Iris pigment epithelial cell (primary cell): ENCODE measurements around the gene ZNF860.

ENCODE experiments used
- DNase-seq: peaks from one replicate; pipeline ENCODE4 v3.0.0-alpha.2; 2011; ENCODE audit warnings: low read depth

The ZNF860 gene

DNA sequence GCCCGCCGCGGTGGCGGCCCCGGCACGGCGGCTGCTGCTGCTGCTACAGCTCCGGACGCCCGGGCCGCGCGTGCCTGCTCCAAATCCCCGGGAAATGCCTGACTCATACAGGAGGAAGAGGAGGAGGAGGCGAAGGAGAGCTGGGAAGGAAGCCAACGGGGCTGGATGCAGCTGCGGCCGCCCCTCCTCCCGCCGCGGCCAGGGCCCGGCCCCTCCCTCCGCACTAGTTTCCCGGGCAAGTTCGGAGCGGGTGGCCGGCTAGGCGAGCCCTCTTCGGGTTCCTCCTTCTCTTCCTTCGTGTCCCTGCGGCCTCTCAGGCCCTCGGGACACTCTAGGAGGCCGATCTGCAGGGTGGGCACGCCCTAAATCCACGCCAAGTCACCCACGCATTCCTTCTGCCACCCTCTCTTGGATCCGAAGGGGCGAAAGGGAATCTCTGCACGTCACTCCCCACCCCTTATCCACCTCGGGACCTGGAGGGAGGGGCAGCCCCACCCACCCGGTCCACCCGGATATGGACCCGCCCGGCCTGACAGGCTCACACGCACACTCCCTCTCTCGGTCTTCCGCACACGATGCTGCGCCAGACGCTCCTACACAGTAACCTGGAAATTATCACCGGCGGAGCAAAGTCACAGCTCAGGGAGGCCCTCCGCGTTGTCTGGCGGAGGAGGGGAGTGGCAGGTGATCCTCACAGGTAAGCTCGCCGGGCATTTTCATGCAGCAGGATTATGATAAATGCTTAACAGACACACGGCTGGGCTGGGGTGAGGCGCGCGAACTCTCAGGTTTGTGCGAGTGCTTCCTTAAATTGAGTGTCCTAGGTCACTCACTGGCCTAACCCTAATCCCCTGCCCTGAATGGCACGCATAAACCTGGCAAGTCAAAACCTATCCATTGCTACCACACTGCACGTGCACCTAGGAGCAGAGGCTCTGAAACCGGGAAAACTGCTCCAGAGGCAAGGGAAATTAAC, at the start of gene ZNF860, which contains the start of gene OSBPL10:
ZNF860 (plus strand) TSS at position 545 of the 976 bp plus-strand sequence. CDS start 7,330 bp downstream, outside the sequence.
OSBPL10 (minus strand) TSS at position 57 of the 976 bp plus-strand sequence. CDS start 83 bp downstream, outside the sequence.
- DNase-seq, result peak; percentile 94

DNA sequence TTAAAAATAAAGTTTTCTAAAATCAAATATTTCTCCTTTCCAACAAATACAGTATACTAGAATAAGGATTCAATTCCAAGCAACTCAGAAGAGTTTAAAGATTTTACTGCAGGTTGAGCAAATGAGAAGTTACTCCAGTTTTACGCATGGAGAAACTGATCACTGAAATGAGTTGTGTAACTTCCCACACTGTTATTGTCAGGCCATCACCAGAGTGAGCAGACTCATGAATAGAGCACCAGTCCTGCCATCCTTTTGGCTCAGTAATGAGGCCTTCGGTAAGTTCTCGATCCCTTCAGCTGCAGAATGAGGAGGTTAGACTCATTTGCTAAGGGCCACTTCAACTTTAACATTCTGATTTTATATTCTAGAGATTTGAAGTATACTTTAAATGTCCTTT, 48.6 kb upstream of the ZNF860 start:
- no peak for DNase-seq

DNA sequence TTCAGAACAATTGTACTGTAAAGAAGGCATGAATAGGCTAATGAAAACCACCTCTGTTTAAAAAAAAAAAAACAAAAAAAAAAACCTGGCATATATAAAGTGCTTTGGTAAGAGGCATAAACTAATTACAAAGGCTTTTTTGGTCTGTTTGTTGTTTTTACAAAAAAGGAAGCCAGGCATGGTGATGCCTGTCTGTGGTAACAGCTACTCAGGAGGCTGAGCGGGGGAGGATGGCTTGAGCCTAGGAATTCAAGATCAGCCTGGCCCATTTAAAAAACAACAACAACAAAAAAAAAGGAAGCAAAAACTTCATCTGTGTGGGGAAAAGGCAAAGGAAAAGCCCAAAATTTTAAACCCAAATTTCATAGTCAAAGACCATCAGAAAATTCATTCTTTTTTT, 47.5 kb upstream of the ZNF860 start:
- DNase-seq, result peak; percentile 43

DNA sequence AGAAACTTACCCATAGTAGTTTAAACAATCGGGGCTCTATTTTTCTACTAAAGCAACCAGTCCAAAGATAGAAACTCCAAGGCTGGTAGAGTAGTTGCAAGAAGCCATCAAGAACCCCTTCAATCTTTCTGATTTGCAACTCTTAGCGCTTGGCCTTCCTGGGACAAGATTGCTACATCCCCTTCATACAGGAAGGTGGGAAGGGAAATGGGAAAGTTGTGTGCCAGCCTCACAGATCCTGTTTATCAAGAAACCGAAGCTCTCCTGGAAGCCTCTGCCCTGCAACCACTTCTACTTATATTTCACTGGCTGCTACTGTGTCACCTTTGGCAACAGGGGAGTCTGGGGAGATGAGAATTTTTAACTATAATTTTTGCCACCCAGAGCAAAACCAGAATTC, 46.7 kb upstream of the ZNF860 start:
- DNase-seq, result no peak

DNA sequence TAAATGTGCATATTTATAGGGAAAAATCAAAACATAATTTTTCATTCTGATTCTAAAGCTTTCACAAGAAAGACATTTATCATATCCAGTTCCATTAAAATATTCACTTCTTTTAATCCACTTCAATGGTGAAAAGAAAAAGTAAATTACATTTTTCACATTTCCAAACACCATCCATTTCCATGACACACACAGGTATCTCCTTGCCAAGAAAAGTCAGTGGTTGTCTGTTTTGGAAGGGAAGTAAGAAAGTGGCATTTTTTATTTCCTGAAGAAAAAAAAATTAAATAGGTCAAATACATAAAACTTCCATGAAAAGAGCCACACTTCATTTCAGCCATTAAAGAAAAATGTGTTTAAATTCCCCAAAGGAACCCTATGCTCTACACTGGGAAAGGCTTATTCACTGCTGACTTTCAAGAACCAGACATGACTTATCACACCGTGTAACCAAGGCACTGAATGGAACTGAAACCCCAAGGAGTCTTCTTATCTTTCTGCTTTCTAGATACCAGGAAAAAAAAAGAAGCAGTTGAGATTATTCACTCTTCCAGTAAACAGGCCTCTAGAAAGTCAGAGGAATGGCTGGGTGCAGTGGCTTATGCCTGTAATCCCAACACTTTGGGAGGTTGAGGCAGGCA, 45.0 kb upstream of the ZNF860 start:
- peak; percentile 67 for DNase-seq

DNA sequence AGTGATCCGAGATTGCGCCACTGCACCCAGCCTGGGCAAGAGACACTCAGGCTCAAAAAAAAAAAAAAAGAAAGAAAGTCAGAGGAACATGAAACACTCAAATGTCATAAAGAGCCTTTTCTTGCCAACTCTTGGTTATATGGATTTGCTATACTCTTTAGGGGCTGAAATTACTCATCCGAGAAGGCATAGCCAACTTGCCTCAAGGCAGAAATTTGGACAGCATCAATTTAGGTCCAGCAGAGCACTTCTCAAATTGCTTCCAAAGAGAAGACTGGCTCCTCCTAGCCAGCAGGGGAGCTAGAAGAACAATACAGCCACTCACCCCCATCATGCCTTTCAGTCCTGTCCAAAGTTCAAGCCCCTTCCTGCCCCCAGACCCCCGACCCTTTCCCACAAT, 44.3 kb upstream of the ZNF860 start:
- no peak for DNase-seq

DNA sequence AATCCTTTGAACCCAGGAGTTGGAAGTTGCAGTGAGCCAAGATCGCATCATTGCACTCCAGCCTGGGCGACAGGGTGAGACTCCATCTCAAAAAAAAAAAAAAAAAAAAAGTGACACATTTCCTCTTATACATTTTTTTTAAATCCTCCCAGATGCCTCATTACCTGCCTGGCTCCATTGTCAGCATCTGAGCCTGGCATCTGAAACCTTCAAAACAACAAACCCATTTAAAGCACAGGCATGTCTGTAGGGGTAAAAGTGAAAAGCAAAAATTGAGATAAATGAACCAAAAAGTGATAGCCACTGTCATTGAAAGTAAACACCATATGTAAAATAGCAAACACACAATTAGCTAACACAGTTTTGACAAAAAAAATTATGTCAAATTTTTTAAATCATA, 39.1 kb upstream of the ZNF860 start:
- DNase-seq, result no peak

DNA sequence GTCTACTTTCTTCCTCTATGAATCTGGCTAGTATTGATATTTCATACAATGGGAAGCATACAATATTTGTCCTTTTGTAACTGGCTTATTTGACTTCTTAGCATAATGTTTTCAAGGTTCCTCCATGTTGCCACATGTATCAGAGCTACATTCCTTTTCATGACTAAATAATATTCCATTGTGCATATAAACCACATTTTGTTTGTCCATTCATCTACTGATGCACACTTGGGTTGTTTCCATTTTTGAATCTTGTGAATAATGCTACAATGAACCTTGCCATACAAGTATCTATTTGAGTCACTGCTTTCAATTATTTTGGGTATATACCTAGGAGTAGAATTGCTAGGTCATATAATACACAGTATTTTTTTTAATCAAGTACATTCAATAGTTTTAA, 38.5 kb upstream of the ZNF860 start:
- DNase-seq, result no peak

DNA sequence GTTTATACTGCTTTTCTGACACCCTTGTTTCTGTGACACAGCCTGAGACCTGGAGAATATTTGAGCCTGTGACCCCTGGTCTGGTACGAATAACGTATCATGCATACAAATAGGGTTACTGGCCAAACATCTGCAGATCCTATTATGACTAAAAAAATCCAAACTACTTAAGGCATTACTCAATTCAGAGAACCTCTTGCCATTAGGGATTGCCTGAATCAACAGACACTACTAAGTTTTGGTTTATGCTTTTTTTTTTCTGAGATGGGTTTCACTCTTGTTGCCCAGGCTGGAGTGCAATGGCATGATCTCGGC, 35.9 kb upstream of the ZNF860 start:
- DNase-seq, result peak; percentile 55

DNA sequence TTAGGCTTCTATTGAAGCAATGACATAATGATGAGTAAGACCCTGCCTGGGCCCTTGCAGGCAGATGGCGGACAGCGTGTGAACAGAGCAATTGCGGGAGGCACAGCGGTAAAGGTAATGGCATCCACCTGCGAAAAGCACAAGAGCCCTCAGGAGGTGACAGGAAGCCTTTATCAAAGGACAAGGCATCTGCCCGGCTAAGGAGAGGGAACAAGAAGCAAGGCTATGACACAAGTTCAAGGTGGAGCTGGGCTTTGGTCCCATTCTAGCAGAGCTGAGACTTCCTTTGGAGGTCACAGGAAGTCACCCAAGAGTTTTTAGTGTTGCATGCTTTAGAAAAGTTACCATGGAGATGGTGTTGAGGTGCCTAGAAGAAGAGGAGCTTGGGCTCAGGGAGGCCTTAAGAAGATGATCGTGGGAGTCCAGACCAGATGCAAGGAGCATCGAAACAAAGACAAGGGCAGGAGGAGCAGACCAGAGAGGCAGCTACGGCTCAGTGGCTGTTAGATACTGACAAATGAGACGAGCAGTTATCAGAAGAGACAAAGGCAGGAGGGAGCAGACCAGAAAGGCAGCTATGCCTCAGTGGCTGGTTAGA, 35.0 kb upstream of the ZNF860 start:
- DNase-seq, result no peak

DNA sequence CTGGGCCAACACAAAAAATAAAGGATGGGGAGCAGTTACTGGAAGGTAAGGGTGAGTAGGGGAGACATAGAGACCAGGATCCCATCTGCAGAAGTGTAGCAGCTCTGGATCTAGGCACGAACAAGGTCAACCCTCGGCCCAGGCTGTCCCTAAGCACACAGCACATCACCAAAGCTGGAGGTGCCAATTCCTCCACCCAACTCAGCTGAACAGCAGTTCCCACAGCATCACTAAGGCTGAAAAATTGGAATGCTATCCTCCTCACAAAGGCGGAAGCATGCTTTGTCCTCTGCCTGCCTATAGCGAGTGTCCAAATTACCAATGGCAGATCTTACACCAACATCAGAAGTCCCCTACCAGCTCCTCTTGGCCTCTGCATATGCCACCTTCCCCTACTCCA, 34.4 kb upstream of the ZNF860 start:
- DNase-seq, result no peak

DNA sequence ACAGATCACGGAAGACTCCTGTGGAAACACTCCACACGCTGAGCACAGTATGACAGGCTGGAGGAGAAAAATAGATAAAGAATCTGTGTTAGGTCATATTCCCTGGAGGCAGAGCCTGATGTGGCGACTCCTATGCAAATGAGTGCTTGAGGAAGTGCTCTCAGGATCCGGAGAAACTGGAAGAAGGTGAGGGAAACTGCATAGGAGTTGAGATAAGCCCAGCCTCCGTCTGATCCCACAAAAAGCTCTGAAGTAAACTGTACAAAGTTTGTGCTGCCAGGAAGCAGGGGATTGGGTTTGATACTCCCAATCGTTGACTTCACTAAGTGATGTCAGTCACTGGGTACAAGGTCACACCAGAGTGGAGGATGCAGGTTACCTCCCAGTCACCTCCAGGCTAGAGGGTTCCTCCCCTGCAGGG, 33.9 kb upstream of the ZNF860 start:
- no peak for DNase-seq

DNA sequence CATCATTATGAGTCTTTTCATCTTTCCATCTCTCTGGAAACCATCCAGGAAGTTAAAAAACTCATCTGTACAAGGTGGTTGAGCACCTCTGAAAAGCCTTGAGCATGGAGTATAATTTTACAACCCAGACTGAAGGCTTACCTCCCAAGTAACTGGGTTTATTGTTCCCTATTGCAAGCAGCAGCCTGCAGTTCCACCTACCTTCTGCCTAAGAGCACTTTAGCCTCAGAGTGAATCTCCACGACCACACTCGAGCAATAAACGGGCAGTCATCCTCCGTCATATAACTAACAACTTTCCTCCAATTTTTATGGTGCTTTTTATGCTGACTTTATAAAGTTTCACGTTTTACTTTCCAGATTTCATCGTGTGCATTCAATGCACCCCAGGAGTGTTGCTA, 33.3 kb upstream of the ZNF860 start:
- no peak for DNase-seq

DNA sequence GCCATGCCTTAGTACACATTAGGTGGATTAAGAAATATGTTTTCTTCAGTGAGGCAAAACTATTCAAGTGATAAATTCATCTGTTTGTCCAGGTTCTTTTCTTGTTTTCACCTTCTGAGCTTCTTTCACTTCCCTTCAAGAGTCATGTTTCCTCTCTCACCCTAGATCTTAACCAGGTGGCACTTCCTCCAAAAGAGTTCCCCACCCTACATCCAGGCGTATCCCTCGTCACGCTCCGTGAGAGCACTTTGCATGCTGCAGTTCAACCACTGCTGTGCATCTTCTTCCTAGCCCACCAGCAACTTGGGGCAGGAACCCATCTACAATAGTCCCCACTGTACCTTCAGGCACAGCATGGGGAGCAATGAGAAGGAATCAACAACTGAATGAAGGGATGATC, 29.3 kb upstream of the ZNF860 start:
- no peak for DNase-seq

DNA sequence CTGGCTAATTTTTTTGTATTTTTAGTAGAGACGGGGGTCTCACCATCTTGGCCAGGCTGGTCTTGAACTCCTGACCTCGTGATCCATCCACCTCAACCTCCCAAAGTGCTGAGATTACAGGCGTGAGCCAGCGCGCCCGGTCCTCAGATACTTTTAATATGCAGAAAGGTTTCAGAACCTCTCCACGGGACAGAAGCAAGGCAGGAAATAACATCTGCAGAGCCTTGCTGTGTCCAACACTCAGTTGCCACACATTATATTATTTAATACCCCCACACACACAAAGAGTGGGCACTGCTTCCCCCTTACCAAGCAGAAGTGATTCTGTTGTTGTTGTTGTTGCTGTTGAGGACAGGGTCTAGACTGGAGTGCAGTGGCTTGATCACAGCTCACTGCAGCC, 28.5 kb upstream of the ZNF860 start:
- DNase-seq, result no peak

DNA sequence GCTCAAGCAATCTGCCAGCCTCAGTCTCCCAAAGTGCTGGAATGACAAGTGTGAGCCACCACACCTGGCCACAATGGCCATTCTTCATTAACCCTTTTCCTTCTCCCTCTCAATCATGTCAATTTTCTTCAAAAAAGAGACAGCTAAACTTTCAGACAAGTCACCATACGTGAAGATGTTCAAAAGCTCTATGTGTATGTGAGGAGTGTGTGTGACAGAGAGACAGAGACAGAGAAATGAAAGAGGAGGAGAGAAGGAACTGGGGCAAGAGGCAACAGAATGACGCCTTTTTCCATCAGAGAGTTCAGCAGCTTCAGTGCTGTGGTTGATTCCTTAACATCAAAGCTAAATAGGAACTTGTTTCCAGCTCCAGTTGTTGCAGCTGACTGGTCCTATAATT, 27.9 kb upstream of the ZNF860 start:
- DNase-seq, result no peak

DNA sequence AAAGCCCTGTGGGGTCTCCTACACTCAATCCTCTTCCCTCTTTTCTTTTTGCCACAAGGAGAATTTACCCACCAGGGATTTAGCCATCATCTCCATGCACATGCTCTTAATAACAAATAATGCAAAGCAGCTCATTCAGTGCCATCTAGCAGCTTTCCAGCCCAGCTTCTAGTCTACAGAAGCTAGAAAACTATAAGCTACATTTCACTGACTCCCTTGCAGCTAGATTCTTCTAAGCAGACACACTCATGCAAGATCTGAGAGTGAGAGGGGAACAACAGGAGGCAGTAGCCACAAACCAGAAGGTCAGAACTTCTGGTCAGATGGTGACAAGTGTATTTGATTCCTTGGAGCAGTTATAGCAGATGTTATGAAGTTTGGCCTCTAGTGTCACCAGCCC, 26.0 kb upstream of the ZNF860 start:
- DNase-seq, result no peak

DNA sequence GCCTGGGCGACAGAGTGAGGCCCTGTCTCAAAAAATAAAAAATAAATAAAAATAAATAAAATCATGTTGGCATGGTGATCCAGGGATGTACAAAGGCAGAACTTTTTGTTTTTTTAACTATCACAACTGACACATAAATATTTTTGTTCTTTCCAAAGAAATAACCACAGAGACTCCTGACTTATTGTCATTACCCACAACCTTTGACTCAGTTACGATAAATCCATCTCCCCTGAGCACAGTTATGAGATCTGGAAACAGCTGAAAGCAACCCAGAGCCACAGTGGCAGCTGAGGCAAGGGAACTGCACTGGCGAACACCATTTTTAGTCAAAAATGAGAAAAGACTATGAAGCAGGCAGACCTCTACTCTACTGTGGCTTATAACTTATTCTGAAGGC, 24.4 kb upstream of the ZNF860 start:
- no peak for DNase-seq

DNA sequence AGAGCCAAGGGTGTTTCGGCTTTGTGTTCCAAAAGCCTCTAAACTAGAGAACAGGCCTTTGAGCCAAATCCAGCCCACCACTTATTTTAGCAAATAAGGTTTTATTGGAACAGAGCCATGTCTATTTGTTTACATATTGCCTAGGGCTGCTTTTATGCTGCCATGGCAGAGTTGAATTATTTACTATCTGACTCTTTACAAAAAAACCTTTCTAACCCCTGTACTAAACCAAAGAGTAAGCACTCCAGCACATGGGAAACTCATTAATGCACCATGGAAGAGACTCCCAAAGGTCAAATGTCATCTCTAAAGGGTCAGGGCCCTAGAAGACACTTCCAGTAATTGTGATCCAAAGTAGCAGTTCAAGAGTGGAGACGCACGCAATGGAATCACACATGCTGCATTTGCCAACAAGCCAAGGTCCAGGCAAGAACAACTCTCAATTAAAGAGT, 22.8 kb upstream of the ZNF860 start:
- DNase-seq, result no peak

DNA sequence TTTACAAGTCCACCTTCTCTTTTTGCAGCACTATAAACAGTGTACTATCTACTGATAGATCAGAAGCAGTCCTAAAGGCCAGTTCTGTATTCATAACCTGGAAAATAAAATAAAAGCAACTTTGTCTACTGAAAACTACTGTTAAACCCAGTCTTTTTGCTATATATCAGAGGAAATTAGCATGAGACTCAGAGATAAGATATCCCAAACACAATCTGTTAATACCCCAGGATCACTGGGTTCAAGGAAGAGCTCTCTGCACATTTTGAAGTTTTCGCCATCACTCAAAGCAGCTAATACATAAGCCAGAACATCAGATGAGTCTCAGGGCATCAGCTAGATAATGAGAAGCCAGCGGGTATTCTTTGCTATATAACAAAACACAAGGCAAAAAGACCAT, 22.3 kb upstream of the ZNF860 start:
- no peak for DNase-seq

DNA sequence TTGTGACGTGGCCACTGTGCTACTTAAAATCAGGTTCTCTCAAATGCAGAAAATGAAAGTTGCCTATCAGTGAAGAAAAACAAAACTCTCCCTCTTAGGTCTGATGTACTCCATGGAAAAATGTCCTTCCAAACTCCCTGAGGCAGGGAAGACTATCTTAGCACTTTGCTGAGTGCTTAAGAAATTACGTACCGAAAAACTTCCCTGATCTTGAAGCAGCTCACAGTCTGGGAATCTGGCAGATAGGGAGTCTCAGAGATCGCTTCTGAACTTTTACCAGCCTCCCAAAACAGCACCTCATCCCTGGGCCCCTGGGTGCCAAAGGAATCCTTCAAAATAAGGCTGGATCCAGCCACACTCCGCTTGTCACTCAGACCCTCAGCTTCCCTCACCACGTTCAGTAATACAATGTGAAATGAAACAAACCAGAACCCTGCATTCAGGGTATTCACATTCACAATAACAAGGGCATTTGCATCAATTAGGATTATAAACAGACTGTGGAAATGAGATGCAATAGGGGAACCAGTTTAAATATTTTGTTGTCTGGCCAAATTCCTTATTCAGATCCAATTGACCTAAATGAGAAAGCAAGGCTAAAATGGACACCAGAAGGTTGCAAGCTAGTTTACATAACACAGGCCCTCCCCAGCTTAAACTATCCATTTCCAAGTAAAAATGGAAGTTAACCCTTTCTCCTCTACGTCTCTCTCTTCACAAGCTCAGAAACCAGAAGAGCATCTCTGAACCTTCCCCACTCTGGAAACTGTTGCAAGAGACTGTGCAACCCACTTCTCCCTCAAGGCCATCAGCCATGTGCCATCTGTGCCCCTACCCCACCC, 21.4 kb upstream of the ZNF860 start:
- no peak for DNase-seq
